GM13976 (cell line): ENCODE results near the gene FGFRL1.
A peak's percentile ranks its signal among the peaks of the same experiment; 100 is the strongest.
"Not testable (repeated sequence)": the region's sequence is repeated elsewhere in the genome, so short reads cannot be mapped to it uniquely, and the experiment has no call there.

Source experiments
- DNase-seq: peaks from one replicate; pipeline ENCODE4 v3.0.0; 2012; ENCODE audit warnings: low spot score
- in situ Hi-C: fragments of 300-500 bp; cut with MboI; formaldehyde crosslinking; loops from one replicate; pipeline ENCODE4 v1.12.0; 2022; ENCODE audit warnings: low sequenced_read_pairs, mixed read lengths, inconsistent platforms; ENCODE audit not compliant: unreplicated experiment
- TF ChIP-seq, protein P1 (sequence below): IDR thresholded peaks from 2 replicates; pipeline ENCODE4 v1.5.1; 2012; ENCODE audit warnings: borderline replicate concordance, mild to moderate bottlenecking; ENCODE audit not compliant: insufficient read depth; ENCODE audit errors: extremely low read depth, missing control alignments, control extremely low read depth

The FGFRL1 gene

GRCh38 chr4:970854-971520 is 40.4 kb upstream of the FGFRL1 start:
- TF ChIP-seq, protein P1, sequence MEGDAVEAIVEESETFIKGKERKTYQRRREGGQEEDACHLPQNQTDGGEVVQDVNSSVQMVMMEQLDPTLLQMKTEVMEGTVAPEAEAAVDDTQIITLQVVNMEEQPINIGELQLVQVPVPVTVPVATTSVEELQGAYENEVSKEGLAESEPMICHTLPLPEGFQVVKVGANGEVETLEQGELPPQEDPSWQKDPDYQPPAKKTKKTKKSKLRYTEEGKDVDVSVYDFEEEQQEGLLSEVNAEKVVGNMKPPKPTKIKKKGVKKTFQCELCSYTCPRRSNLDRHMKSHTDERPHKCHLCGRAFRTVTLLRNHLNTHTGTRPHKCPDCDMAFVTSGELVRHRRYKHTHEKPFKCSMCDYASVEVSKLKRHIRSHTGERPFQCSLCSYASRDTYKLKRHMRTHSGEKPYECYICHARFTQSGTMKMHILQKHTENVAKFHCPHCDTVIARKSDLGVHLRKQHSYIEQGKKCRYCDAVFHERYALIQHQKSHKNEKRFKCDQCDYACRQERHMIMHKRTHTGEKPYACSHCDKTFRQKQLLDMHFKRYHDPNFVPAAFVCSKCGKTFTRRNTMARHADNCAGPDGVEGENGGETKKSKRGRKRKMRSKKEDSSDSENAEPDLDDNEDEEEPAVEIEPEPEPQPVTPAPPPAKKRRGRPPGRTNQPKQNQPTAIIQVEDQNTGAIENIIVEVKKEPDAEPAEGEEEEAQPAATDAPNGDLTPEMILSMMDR, result no peak
- in situ Hi-C loops, result no loop called here
- DNase-seq, result no peak

DNA sequence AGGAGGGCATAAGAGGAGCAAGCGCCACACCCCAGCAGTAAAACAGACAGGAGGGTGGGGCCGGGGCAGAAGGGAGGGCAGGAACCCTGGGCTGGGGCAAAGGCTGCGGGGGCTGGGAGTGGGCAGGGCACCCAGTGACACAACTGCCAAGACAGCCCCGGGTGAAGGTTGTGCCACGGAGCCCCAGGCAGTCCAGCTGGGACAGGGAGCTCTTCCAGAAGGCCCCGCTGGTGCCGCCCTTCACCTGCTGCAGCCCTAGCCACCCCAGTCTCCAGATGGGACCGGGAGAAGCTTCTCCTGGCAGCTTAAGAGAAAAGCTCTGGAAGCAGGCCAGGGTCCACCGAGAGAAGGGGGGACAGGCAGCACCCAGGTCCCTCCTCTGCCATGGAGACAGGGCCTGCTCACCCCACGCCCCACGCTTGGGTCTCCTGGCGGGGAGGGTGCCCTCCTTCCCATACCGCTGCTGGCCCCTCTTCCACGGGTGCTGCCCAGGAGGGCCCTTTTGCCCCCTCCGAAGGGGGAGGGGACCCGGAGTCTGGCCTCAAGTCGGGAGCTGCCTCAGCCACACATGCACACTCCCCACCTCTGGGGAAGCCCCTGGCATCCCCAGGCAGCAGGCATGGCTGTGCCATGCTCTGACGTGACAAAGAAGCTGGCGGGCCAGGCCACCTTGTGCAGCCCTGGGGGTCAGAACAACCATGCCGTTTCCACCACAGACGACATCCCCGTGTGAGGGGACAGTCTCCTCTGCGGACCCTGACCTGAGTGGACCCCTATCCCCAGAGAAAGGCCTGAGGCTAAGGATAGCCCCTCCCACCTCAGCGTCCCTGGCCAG is 39.5 kb upstream of the FGFRL1 start:
- TF ChIP-seq, protein P1, result no peak
- in situ Hi-C loops, result no loop called here
- no peak for DNase-seq

- TF ChIP-seq, protein P1, result no peak
- in situ Hi-C loops, result no loop called here
- DNase-seq, result peak; percentile 69
Measured at GRCh38 chr4:972651-973424, 38.6 kb upstream of the FGFRL1 start.

- peak; percentile 100 for DNase-seq
- in situ Hi-C loops, result no loop called here
- TF ChIP-seq, protein P1, result no peak
Measured at GRCh38 chr4:973431-974397, 37.7 kb upstream of the FGFRL1 start, which contains the start of gene DGKQ. DGKQ (minus strand) TSS chr4:973569; CDS start chr4:973482, 87 bp downstream.

DNA sequence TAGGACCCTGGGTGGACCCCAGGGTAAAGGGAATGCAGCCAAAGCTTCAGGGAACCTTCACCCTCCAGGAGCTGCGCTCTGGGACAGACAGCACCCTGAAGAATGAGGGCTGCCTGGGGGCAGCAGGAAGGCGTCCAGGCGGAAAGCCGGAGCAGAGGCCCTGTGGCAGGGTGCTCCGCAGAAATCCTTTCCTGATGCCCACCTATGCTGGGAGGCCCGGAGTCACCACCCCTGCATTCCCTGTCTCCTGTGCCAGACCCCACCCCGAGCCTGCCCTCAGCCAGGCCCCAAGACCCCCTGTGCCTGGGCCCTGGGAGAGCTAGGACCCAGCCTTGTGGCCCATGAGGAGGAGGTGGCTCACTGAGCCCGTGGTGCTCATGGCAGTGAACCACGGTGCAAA is 36.8 kb upstream of the FGFRL1 start:
- in situ Hi-C loops, result no loop called here
- TF ChIP-seq, protein P1, result no peak
- no peak for DNase-seq

DNA sequence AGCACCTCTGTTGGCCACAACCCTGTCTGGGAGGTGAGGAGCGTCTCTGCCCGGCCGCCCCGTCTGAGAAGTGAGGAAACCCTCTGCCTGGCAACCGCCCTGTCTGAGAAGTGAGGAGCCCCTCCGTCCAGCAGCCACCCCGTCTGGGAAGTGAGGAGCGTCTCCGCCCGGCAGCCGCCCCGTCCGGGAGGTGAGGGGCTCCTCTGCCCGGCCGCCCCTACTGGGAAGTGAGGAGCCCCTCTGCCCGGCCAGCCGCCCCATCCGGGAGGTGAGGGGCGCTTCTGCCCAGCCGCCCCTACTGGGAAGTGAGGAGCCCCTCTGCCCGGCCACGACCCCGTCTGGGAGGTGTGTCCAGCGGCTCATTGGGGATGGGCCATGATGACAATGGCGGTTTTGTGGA is 35.4 kb upstream of the FGFRL1 start:
- DNase-seq, in situ Hi-C loops: not testable (repeated sequence)
